NCI-H460 (cell line): ENCODE results near the gene MYO7A. TPM values are rescaled to one million over a fixed set of nuclear protein-coding genes. Genes with fewer than 3 reads are reported as not detected.

Source experiments
- DNase-seq: peaks from one replicate; pipeline ENCODE4 v3.0.0-alpha.2; 2016; ENCODE audit warnings: low read depth; ENCODE audit errors: extremely low read depth
- total RNA-seq: library from RNA; depleted of rRNA; stranded (reverse); fragments of >200 nt; shearing (Covaris generic); gene quantifications from 2 replicates; pipeline ENCODE4 v1.2.3, GENCODE V29; 2014

Gene MYO7A
- total RNA-seq, 1 experiment from 2014 or later: 0.10 TPM

GRCh38 chr11:77144196-77144856, 16.3 kb downstream of the MYO7A start:
- no peak for DNase-seq

DNA sequence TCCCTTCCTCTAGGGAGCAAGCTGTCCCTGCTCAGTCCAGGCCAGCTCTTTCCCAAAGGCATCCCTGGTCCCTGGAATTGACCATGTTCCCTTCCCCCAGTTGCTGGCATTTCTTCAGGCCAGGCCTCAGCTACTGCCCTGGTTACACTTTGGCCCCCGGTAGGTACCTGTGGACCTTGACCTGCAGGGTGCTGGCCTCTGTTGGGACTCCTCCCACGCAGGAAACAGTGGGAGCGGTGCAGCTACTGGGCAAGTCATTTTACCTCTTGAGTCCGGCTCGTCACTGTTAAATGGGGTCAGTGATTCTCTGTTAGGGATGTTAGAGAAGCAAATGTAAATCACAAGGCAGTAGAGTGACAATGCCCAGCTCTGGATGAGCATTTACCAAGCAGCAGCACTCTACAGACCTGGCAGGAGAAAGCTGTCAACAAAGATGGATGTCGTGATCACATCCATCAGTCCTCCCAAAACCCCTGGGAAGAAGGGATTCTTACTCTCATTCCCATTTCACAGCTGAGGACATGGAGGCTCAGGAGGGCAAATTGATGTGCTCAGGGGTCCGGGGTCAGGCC, 16.9 kb downstream of the MYO7A start:
- no peak for DNase-seq

DNA sequence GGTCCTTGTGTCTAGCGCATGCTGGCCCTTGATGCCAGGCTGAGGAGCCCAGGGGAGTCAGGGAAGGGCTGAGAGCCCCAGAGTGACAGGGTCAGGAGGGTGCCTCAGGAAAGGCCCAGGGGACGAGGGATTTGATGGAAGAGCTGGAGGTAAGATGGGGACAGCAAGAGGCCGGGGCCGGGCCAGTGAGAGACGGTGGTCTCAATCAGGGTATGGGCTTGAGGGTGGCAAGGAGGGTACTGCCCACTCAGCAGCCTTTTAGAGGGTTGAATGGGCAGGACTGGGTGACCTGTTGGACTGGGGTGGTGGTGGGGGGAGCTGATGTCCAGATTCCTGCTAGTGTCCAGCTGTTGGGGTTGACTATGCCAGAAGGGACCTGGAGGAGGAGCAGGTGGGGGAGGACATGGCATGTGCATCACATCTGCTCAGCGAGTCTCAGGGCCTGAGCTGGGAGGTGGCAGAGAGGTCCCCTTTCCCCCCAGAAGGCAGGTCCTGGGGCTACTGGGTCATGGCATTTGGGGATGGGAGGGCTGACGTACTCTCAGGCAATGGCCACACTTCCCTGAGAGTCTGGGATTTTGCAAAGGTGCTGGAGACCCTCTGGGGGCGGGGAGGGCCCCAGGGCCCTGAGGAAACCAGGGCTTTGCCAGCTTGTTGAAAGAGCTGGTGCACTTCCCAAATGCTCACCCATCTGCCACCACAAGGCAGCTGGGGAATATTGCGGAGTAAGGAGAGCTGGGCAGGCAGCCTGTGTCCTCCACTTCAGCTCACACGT, 18.4 kb downstream of the MYO7A start:
- no peak for DNase-seq

DNA sequence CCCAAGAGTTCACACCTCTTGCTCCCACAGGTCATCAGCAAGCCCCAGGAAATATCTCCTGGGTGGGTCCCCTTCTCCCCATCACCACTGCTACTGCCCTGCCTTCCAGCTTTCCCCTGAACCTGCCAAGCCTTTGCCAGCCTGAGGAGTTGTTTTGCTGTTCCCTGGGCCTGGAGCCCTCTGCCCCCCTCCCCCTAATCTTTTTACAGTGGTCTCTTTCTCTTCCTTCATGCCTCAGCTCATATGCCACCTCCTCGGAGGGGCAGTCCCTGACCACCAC, 18.9 kb downstream of the MYO7A start:
- no peak for DNase-seq

DNA sequence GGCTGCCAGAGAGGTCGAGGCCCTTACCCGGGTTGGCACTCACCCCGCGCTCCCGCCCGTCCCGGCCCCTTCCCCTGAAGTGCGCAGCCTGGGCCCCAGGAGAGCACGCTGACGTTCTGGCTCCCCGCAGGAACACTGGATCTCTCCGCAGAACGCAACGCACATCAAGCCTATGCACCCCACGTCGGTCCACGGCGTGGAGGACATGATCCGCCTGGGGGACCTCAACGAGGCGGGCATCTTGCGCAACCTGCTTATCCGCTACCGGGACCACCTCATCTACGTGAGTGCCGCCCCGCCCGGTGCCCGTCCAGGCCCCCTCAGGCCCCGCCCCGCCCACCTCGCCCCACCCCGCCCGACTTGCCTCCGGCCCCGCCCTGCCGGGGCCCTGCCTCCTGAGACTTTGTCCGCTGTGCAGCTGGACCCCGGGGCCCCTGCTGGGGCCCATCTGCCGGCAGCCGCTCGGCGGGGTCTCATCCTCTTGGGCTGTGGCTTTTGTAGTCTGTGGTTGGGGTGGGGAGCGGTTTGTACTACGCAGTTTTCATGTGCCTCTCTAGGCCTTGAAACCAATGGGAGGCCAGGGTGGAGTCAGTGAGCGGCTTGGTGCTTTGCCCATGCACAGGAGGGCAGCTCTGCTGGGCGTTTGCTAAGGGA, 19.7 kb downstream of the MYO7A start:
- no peak for DNase-seq

DNA sequence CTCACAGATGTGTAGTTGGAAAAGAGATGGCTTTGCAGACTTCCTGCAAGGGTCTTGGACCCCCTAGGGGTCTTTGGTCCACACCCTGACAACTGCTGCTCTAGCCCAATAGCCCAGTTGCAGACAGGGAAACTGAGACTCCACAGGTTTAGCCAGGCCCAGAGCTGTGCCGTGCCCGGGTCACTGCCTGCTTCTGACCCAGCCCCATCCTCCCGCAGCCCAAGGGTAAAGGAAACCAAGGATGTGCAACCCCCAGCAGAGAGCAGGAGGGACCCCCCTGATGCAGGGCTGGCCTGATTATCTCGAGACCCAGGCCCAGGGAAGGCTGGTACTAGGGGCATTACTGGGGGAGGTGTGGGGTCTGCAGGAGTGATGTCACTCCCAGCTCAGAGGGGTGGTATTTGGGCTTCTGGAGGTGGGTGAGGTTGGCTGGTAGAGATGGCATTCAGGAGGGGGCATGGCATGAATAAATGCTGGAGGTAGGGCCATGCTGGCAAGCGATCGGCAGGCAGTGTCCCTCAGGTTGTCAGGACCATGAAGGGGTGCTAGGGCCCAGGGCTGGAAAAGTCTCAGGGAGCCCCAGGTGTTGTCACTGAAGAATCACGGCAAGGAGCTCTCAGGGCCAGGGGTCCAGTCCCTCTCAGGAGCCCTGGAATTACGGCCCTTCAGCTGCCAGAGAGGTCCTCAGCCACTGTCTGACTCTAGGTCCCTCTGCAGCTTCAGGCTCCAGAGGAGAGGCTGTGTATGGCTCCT, 21.1 kb downstream of the MYO7A start:
- DNase-seq: no peak

DNA sequence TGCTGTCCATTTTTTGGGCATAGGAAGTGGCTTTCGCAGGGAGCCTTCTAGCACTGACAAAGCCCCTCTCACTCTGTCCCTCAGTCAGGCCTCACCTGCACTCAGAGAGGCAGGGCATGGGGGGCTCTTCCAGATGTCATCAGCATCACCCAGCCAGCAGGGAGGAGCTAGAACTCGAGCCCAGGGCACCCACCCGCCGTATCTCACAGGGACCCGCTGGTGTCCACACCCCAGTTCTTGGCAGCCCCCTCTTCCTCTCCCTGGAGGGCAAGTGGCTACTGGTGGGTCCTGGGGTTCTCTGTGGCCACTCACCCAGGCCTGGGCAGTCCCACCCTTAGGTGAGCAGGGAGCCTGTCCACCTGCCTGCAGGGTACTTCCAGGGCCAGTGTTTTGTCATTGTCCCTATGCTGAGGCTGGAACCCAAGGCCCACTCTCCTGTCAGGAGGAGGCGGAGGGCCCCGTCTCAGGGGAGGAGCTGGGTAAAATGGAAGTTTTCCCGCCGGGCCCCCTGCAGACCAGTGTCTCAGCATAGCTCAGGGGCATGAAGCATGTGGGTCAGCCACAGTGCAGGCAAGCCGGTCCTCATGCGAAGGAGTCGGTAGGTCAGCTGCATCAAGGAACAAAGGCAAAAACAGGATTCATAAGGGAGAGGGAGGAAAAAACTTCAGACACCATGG, 21.8 kb downstream of the MYO7A start:
- no peak for DNase-seq

DNA sequence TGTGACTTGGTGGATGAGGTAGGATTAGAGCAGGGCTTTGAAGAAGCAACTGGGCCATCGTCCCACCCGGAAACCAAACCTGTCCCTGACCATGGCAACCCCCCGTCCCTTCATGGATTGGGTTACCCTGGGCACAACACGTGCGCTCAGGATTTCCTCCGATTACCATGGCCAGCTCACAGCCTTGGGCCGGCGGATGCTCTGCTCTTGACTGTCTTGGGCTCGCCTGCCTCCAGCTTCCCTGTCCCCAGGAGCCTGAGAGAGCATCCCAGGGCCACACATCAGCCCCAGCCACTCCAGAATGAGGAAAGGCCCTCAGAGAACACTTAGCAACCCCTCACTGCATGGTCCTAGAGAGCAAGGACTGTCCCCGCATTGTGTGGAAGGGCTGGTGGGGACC, 22.8 kb downstream of the MYO7A start:
- no peak for DNase-seq

DNA sequence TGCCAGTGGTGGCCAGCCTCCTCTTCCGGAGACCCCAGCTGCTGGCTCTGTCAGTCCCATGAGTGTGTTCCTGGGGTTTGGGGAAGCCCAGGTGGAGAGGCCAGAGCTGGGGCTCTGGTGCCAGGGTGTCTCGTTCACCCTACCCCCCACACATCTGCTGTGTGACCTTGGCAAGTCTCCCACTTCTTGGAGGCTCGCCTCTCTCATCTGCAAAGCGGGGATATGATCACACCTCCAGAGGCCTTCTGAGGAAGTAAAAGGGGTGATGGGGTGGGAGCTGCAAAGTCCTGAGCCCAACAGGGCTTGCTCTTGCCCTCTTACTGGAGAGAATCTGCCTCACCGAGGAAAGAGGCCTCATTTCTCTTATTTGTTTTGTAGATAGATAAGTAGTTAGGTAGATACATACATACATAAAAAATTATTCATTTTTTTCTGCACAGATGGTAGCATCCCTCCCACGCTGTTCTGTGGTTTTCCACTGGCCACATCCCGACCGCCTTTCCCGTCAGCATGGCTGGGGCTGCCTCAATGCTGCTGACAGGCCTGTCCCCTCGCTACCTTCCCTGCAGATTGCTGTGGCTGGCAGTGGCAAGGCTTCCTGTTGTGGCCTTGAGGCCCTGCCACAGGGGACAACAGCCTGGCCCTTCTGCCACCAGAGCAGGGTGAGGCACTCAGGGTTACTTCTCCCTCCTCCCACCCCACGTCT, 23.9 kb downstream of the MYO7A start:
- DNase-seq: no peak

- DNase-seq: no peak
These were observed 24.8 kb downstream of the MYO7A start for GRCh38 chr11:77152846-77153245.

DNA sequence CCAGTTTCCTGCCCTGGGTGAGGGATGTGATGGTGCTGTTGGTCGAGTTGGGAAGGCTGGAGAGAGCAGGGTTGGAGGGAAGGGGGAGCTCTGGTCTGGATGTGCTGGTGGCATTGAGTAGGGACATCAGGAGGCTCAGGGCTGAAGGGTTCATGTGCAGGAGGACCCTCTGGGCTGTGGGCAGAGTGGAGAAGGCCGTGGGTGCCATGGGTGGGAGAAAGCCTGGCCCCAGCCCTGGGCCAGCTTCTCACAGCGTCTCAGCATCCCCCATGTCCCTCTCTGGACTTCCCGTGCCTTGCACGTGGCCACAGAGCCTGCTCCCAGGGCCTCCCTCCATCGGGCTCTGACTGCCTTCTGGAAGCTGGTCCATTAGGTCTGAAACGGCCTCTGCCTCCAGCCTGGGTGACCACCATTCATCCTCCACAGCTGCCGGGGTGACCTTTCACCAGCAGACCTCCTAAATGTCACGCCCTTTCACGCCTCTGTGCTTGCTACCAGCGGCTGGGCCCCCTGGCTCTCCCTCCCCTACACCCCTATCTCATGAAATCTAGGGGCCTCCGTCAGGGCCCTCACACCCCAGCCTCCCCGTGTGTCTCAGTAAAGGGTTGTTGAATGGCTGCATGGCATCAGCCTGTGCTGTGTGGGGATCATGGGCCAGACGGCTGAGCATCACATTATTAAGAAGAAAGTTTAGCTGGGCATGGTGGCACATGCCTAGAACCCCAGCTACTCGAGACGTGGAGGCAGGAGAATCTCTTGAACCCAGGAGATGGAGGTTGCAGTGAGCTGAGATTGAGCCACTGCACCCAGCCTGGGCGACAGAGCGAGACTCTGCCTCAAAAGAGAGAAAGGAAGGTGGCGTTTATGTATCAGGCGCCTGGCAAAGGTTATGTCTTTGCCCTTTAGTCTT, 25.5 kb downstream of the MYO7A start:
- DNase-seq: no peak

DNA sequence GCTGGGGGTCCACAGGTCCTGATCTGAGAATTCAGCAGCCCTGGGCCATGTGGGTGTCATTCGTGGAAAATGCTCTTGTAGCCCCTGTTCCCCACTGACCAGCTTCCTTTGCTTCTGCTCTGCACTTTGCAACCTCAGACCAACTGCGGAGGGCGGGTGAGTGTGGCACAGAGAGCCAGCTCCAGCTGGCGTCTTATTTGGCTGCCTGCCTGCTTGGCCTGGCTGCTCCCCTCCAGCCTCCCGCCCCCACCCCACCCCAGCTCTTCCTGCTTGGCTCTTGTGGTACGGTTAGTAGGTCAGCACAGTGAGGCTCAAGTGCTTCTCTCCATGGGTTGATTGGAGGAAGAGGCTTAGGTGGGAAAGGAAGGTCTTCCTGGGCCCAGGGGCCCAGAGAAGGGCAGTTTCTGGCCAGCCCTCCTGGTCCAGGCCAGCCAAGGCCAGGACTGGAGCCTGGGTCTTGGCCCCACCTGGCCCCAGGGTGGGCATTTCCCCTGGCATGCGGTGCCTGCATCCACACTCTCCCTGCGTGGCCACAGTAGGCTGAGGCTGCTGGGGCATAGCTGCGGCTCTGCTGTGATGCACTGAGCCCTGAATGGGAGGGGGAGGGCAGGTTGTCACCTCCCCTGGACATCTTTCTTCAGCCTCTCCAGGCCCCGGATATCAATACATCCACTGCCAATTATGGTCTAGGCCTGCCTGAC, 26.5 kb downstream of the MYO7A start:
- no peak for DNase-seq

GRCh38 chr11:77155082-77155475, 27.0 kb downstream of the MYO7A start:
- no peak for DNase-seq

GRCh38 chr11:77155556-77156130, 27.6 kb downstream of the MYO7A start:
- DNase-seq: no peak

DNA sequence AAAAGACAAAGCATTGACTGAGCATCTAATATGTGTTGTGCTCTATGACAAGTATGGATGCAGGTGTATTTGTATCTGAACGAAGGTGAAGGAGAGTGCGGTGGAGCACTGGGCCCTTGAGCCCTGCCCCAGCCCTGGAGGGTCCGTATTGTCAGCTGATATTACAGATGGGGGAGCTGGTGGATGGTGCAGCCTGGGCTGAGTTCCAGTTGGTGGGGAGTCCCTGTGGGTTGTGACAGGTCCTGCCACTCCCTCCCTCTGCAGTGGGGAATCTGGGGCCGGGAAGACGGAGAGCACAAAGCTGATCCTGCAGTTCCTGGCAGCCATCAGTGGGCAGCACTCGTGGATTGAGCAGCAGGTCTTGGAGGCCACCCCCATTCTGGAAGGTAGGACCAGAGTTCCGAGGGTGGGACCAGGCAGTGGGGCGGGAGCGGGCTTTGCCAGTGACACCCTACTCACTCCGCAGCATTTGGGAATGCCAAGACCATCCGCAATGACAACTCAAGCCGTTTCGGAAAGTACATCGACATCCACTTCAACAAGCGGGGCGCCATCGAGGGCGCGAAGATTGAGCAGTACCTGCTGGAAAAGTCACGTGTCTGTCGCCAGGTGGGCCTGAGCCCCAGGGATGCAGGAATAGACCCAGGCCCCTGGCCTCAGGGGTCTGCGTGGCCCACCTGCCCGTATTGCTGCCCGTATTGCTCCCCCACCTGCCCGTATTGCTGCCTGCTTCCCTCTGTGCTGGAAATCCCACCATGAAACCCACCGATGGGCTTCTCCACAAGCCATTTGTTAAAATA, 28.6 kb downstream of the MYO7A start:
- DNase-seq: no peak

GRCh38 chr11:77158041-77158695, 30.1 kb downstream of the MYO7A start:
- no peak for DNase-seq
